ENCODE results near the gene PCDH1. TPM values are rescaled to one million over a fixed set of nuclear protein-coding genes. Genes with fewer than 3 reads are reported as not detected.

Gene PCDH1
- total RNA-seq, 1 experiment from 2014 or later, result 127 TPM

DNA sequence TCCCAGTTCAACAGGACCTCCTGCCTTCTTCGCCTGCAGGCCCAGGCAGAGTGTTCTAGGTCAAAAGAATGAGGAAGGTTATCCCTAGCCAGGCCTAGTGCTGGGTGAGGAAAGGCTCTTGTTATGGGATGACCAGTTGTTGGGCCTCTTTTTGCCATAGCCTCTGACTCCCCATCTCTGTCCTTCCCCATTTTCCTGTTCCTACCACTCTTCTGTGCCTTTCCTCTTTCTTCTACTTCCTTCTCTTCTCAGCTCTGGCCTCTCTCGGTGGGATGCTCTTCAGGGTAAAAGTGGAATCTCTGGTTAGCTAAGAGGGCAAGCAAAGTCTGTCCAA lies 1.2 kb upstream of the PCDH1 start:
- H3K4me1 ChIP-seq (ENCODE audit: insufficient read depth, low read length), result peaks cover 25% of the 10 kb centered on the region; the same call in 1 of the 2 replicates
- Mint-ChIP-seq H3K27me3 (ENCODE audit: low read depth) (peaks cover 16% of the 10 kb centered on the region), H3K36me3 (ENCODE audit: insufficient read depth in 1 of 3, low read depth in 3 of 3) (peaks cover 6 to 9% (median 7%) of the 10 kb centered on the region in 3 experiments), H3K9me3 (no peaks in the 10 kb centered on the region; a peak in 2 of 5 replicates), H3K27ac (peak overlapping the region in 2 of 3 experiments; percentile 49 to 99; a peak in 4 of 7 replicates), H3K4me3 (peak overlapping the region; percentile 85 to 97), H3K4me1 (peaks cover 67 to 68% of the 10 kb centered on the region in 2 experiments)
- H4K91ac ChIP-seq (ENCODE audit: insufficient read length, low read depth, low read length), result no peak overlapping the region
- H3K18ac ChIP-seq (ENCODE audit: insufficient read length, low read depth, low read length), result no peak overlapping the region
- no CpG with 5 or more reads among the region's 2 CpGs for WGBS (ENCODE audit: extremely low coverage, insufficient read length, low lambda C conversion rate)
- no peak overlapping the region for H2BK120ac ChIP-seq (ENCODE audit: low read depth, low read length, poor library complexity, severe bottlenecking)
- H2AFZ ChIP-seq (ENCODE audit: low read length), result no peak overlapping the region
- no peak overlapping the region for H3K14ac ChIP-seq (ENCODE audit: insufficient read depth, low read length)
- H3K23ac ChIP-seq (ENCODE audit: insufficient read length, low read depth, low read length), result no peak overlapping the region
- DNase-seq, result no peak
- no peaks in the 10 kb centered on the region for H3K79me1 ChIP-seq (ENCODE audit: insufficient read depth, low read depth, low read length, poor library complexity, severe bottlenecking)
- H4K20me1 ChIP-seq (ENCODE audit: control insufficient read depth, insufficient read depth, insufficient read length), result no peaks in the 10 kb centered on the region
- peak overlapping the region; percentile 52 for H3K4me2 ChIP-seq (ENCODE audit: insufficient read depth, insufficient read length, low read length)
- H2BK5ac ChIP-seq (ENCODE audit: insufficient read length, low read length), result no peak overlapping the region
- H4K5ac ChIP-seq (ENCODE audit: insufficient read length, low read depth, low read length), result no peak overlapping the region
- no peak overlapping the region for H2AK5ac ChIP-seq (ENCODE audit: insufficient read length, low read length)
- TF ChIP-seq, protein P1, sequence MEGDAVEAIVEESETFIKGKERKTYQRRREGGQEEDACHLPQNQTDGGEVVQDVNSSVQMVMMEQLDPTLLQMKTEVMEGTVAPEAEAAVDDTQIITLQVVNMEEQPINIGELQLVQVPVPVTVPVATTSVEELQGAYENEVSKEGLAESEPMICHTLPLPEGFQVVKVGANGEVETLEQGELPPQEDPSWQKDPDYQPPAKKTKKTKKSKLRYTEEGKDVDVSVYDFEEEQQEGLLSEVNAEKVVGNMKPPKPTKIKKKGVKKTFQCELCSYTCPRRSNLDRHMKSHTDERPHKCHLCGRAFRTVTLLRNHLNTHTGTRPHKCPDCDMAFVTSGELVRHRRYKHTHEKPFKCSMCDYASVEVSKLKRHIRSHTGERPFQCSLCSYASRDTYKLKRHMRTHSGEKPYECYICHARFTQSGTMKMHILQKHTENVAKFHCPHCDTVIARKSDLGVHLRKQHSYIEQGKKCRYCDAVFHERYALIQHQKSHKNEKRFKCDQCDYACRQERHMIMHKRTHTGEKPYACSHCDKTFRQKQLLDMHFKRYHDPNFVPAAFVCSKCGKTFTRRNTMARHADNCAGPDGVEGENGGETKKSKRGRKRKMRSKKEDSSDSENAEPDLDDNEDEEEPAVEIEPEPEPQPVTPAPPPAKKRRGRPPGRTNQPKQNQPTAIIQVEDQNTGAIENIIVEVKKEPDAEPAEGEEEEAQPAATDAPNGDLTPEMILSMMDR (conservative IDR thresholded peaks at IDR 0.05), result no peak; the same call in 2 of the 3 replicates
- H4K8ac ChIP-seq (replicated peaks; ENCODE audit: insufficient read length, low read depth, low read length), result no peak overlapping the region
- H3K27ac ChIP-seq (ENCODE audit: insufficient read length, low read depth, low read length), result no peak overlapping the region
- peaks cover 20% of the 10 kb centered on the region for H3K79me2 ChIP-seq (ENCODE audit: insufficient read depth, low read length)
- H3K56ac ChIP-seq (ENCODE audit: insufficient read length, low read depth, low read length), result no peak overlapping the region
- H3K23me2 ChIP-seq (ENCODE audit: insufficient read length, low read depth, low read length, poor library complexity, severe bottlenecking), result peaks cover 37% of the 10 kb centered on the region
- H3K27me3 ChIP-seq (ENCODE audit: insufficient read depth, low read length), result no peaks in the 10 kb centered on the region; the same call in 1 of the 2 replicates
- no peak overlapping the region for H3K4ac ChIP-seq (ENCODE audit: low read depth, low read length)
- no peak overlapping the region for H2BK20ac ChIP-seq (ENCODE audit: low read depth, low read length, poor library complexity, severe bottlenecking)
- H3K9me3 ChIP-seq (ENCODE audit: control insufficient read depth, low read depth, low read length), result no peaks in the 10 kb centered on the region
- no peak overlapping the region for H2BK15ac ChIP-seq (ENCODE audit: low read depth, low read length)
- no peak overlapping the region for H2BK12ac ChIP-seq (ENCODE audit: insufficient read length, low read depth, low read length)
- no peak overlapping the region for H3T11ph ChIP-seq (ENCODE audit: low read length)
- H3K9ac ChIP-seq (ENCODE audit: extremely low read depth, insufficient read length, low read length), result no peak overlapping the region

Measured in H9 (cell line).